Measurements from ENCODE around the gene DLGAP1.
A peak's percentile ranks its signal among the peaks of the same experiment; 100 is the strongest.
"Not testable (repeated sequence)": the region's sequence is repeated elsewhere in the genome, so short reads cannot be mapped to it uniquely, and the experiment has no call there.

DNA sequence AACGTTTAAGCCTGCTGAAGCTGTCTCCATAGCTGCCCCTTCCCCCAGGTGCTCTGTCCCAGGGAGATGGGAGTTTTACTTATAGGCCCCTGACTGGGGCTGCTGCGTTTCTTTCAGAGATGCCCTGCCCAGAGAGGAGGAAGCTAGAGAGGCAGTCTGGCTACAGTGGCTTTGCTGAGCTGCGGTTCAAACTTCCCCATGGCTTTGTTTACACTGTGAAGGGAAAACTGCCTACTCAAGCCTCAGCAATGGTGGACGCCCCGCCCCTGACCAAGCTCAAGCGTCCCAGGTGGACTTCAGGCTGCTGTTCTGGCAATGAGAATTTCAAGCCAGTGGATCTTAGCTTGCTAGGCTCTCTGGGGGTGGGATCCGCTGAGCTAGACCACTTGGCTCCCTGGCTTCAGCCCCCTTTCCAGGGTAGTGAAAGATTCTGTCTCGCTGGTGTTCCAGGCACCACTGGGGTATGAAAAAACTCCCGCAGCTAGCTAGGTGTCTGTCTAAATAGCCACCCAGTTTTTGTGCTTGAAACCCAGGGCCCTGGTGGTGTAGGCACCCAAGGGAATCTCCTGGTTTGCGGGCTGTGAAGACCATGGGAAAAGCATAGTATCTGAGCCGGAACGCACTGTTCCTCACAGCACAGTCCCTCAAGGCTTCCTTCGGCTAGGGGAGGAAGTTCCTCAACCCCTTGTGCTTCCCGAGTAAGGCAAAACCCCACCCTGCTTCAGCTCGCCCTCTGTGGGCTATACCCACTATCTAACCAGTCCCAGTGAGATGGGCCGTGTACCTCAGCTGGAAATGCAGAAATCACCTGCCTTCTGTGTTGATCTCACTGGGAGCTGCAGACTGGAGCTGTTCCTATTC is 755.2 kb downstream of the DLGAP1 start:
- TF ChIP-seq POLR2A (IDR thresholded peaks at IDR 0.05), result peak; percentile 23
- TF ChIP-seq, protein P1, sequence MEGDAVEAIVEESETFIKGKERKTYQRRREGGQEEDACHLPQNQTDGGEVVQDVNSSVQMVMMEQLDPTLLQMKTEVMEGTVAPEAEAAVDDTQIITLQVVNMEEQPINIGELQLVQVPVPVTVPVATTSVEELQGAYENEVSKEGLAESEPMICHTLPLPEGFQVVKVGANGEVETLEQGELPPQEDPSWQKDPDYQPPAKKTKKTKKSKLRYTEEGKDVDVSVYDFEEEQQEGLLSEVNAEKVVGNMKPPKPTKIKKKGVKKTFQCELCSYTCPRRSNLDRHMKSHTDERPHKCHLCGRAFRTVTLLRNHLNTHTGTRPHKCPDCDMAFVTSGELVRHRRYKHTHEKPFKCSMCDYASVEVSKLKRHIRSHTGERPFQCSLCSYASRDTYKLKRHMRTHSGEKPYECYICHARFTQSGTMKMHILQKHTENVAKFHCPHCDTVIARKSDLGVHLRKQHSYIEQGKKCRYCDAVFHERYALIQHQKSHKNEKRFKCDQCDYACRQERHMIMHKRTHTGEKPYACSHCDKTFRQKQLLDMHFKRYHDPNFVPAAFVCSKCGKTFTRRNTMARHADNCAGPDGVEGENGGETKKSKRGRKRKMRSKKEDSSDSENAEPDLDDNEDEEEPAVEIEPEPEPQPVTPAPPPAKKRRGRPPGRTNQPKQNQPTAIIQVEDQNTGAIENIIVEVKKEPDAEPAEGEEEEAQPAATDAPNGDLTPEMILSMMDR (IDR thresholded peaks at IDR 0.05), result not testable (repeated sequence)

All from right lobe of liver (tissue), 4 donors.